Measurements from ENCODE around the gene NOM1.

NOM1 gene

GRCh38 chr7:157004521-157005455 is 55.3 kb downstream of the NOM1 start:
- no peak for DNase-seq

GRCh38 chr7:157005456-157006204 is 56.1 kb downstream of the NOM1 start:
- no peak for DNase-seq

DNA sequence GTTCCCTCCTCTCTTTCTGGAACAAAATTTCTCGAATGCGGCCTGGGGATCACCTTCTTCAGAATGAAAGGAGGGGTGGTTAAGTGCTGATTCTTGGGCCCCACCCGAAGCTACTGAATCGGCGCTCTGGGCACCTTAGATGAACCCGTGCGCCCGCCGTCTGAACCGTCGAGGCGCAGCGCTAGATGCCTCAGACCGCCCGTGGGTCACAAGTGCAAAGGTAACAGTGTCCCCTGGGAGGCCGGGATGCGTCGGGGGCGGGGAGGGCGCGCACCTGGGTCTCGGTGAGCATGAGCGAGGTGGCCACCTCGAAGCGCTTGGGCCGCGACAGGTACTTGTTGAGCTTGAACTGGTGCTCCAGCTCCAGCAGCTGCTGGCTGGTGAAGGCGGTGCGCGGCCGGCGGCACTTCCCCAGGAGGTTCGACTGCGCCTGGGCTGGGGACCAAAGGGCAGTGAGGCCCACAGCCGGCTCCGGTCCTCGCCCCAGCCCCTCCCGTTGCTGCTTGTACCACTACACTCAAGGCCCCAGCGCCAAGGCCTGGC is 56.8 kb downstream of the NOM1 start:
- no peak for DNase-seq

- no peak for DNase-seq
Measured at GRCh38 chr7:157006829-157007469, 57.4 kb downstream of the NOM1 start.

- no peak for DNase-seq
Measured at GRCh38 chr7:157007470-157008066, 58.1 kb downstream of the NOM1 start.

GRCh38 chr7:157008206-157009169 is 59.0 kb downstream of the NOM1 start:
- no peak for DNase-seq

DNA sequence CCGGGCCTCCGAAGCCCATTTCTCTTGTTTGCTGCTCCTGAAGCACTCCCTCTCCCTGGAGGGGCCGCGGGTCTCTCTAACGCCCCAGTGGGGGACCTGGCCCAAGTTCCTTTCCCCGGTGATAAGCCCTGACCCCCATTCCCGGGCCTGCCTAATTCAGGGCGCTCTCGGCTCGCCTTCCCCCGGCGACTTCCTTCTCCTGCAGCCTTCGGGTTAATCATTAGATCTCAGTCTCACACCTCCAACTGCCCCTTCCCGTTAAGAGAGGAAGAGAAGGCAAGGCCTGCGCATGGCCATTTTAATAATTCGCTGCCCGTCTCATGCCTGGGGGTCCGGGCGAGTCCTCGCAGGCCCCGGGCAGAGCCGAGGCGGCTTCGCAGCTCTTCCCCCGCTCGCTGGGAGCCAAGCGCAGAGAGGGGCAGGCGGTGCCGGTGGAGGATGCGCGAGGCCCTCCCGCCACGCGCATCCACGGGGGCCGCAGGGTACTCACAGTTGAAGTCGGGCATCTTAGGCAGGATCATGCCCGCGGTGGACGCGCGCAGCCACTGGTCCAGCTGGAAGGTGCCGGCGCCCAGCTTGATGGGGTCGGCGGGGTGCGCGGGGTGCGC is 59.8 kb downstream of the NOM1 start:
- DNase-seq, result no peak

GRCh38 chr7:157009778-157010587 is 60.5 kb downstream of the NOM1 start:
- no peak for DNase-seq

GRCh38 chr7:157010588-157011332 is 61.2 kb downstream of the NOM1 start, which contains the start of gene MNX1:
Gene MNX1 (minus strand): TSS chr7:157010663. CDS start chr7:157010350, 313 bp downstream.
- DNase-seq, result peak; percentile 57

DNA sequence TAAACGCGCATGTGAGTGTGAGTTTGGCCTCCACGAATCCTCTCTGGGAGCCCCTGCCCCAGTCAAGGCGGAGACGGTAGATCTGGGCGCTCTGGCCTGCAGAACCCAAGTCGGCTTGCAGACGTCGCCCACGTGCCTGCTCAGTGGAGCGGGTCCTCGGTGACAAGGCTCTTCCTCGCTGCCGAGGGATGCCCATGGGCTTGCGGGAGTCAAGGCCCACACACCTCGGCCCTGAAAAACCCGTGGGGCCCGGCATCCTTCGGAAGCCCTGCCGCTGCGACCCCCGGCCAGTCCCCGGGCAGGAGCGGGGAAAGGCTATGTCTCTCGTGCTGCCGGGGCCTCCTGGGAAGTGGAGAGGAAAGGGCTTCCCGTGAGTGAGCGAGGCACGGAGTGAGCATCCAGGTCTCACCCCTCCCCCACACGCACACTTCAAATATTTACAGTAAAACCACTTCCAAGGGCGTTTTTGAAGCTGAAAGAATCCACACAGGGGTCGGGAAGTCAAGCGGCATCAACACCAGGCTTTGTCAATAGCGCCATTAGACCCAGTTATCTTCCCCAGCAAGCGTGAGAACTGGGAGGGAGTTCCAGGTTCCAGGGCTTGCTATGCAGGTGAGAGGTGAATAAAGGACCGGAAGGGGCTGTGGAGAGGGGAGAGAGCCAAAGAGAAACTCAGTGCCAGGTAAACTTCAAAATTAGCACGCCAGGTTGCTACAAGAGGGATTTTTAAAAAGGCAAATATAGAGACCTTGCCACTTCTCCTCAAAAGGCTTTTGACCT is 62.0 kb downstream of the NOM1 start:
- no peak for DNase-seq

- DNase-seq, result no peak
Measured at GRCh38 chr7:157012113-157012547, 62.6 kb downstream of the NOM1 start.

DNA sequence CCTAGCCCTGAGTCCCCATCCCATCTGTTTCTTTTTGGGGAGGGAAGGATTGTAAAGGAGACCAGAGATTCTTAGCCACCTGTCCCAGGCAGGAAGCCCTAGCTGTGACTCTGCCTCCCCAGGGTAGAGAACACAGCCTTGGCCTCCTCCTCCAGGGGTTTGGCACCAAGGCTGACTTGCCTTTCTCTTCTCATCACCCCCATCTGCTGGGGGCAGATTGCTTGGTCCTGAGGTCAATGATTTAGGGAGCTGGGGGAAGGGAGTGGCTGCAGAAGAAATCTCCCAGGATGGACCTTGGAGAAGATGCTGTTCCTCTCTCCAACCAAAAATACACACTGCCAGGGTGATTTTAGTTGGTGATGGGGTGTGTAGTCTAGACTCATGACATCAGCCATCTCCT is 63.6 kb downstream of the NOM1 start:
- no peak for DNase-seq

GRCh38 chr7:157013602-157014549 is 64.4 kb downstream of the NOM1 start:
- no peak for DNase-seq

- DNase-seq, result no peak
Measured at GRCh38 chr7:157014635-157015555, 65.4 kb downstream of the NOM1 start.

GRCh38 chr7:157016024-157016351 is 66.5 kb downstream of the NOM1 start:
- DNase-seq, result no peak

DNA sequence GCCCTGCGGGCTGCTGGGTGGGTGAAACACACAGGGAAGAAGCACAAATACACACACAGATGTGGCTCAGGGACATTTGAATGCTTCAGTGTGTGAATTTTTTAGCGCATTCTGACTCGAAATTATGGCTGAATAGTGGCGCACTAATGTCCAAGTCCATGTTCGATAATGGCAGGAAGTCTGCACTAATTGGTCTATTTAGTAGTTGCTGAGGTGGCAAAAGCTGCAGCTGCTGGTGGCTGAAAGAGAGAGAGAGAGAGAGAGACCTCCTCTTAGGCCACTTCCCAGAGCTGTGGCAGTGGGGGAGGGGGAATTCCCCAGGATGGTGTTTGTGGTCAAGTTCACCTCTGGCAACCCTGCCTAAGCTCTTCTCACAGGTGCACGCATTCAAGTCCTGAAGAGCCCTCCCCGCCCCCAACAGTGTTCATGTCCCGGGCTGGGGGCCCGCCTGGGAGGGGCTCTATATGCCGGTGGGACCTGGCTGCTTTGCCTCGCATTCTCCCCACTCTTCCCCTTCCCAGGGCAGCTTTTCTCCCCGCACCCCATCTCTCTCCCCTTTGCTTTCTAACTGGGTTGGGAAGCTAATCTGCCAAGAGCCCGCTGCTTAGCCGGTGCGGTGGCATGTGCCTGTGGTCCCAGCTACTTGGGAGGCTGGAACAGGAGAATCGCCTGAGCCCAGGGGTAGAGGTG is 67.0 kb downstream of the NOM1 start:
- DNase-seq, result peak; percentile 12

All from CD4-positive, alpha-beta T cell treated with Interleukin-21 for 1 hour (primary cell).